Activated CD8-positive, alpha-beta T cell treated with anti-CD3 and anti-CD28 coated beads for 36 hours (primary cell): ENCODE results near the gene HGS. TPM values are rescaled to one million over a fixed set of nuclear protein-coding genes. Genes with fewer than 3 reads are reported as not detected.

Experiments used
- ATAC-seq: fragments of 200-7000 bp; cut with Tn5 transposase; one replicate; pipeline ENCODE4 v1.10.0; 2021; ENCODE audit warnings: mild to moderate bottlenecking, moderate library complexity
- CTCF ChIA-PET: fragments of 350-600 bp; sonication (Branson Sonifier 250); formaldehyde crosslinking; loops from one replicate; lab custom pipeline; 2021; ENCODE audit warnings: antibody characterized with exemption; lab: Charles Lee
- POLR2A ChIA-PET: fragments of 350-600 bp; sonication (Branson Sonifier 250); formaldehyde crosslinking; loops from one replicate; lab custom pipeline; 2021; ENCODE audit warnings: antibody characterized with exemption; lab: Charles Lee
- DNase-seq: peaks from one replicate; pipeline ENCODE4 v3.0.0-alpha.2; 2020
- H3K27ac Mint-ChIP-seq: one replicate; pipeline ENCODE4 v1.8.0; 2021; ENCODE audit warnings: mild to moderate bottlenecking, mixed read lengths
- H3K27me3 Mint-ChIP-seq: one replicate; pipeline ENCODE4 v1.8.0; 2021; ENCODE audit warnings: mixed read lengths
- H3K36me3 Mint-ChIP-seq: one replicate; pipeline ENCODE4 v1.8.0; 2021; ENCODE audit warnings: low read depth, mixed read lengths
- H3K4me1 Mint-ChIP-seq: one replicate; pipeline ENCODE4 v1.8.0; 2021; ENCODE audit warnings: low read depth, mixed read lengths
- H3K4me3 Mint-ChIP-seq: one replicate; pipeline ENCODE4 v1.8.0; 2021; ENCODE audit warnings: mild to moderate bottlenecking, moderate library complexity, mixed read lengths
- H3K9me3 Mint-ChIP-seq: one replicate; pipeline ENCODE4 v1.8.0; 2021; ENCODE audit warnings: mixed read lengths
- intact Hi-C: fragments of 100-400 bp; cut with micrococcal nuclease; formaldehyde crosslinking; loops from one replicate; pipeline ENCODE4 v1.10.0; 2022
- total RNA-seq, 2 experiments: library from RNA; stranded (reverse); gene quantifications; one replicate each; pipeline ENCODE4 v1.2.3, GENCODE V29; 2021
- TF ChIP-seq, protein P1 (sequence below): fragments of 200-600 bp; IDR thresholded peaks from one replicate; pipeline ENCODE4 v1.8.0; 2022; ENCODE audit warnings: antibody characterized with exemption, mild to moderate bottlenecking

Gene HGS
- total RNA-seq, 2 experiments from 2014 or later = 98.9 to 113 TPM

DNA sequence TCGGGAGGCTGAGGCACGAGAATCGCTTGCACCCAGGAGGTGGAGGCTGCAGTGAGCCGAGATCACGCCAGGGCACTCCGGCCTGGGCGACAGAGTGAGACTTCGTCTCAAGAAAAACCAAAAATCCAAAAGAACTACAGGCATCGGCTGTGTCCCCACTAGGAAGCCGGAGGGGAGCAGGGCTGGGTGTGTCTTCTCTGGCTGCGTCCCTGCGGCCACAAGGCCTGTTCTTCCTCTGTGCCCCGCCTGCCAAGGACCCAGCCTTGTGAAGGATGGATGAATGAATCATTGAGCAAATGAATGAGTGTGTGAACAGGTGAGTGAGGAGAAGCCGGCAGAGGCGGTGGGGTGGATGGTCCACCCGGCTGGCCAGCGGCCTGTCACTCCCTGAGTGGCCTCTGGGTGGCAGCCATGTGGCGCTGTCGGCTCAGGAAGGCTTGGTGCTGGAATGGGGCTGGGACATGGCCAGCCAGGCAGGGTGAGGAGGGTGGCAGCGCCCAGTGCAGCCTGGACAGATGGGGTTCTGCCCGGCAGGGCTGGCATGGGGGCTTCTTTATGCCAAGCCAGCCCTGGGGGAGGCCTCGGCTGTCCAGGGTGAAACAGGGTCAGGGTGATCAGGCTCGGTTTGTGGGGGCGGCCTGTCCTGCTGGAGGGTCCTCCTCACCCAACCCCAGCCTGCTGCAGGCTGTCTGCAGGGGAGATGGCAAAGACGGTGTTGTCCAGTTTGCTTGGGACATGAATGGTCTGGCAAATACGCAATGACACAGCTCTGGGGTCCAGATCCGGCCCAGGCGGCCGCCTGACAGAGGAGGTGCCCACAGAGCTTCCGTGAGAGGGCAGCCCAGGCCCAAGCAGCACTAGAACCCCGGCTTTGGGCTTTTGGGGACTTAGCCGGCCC is 49.9 kb downstream of the HGS start:
- POLR2A ChIA-PET = interaction anchor here (1.6 kb wide), 1 partner anchor 108 kb away, joined by 7 read pairs; no protein-coding TSS in a partner anchor
- intact Hi-C loops = no loop called here

DNA sequence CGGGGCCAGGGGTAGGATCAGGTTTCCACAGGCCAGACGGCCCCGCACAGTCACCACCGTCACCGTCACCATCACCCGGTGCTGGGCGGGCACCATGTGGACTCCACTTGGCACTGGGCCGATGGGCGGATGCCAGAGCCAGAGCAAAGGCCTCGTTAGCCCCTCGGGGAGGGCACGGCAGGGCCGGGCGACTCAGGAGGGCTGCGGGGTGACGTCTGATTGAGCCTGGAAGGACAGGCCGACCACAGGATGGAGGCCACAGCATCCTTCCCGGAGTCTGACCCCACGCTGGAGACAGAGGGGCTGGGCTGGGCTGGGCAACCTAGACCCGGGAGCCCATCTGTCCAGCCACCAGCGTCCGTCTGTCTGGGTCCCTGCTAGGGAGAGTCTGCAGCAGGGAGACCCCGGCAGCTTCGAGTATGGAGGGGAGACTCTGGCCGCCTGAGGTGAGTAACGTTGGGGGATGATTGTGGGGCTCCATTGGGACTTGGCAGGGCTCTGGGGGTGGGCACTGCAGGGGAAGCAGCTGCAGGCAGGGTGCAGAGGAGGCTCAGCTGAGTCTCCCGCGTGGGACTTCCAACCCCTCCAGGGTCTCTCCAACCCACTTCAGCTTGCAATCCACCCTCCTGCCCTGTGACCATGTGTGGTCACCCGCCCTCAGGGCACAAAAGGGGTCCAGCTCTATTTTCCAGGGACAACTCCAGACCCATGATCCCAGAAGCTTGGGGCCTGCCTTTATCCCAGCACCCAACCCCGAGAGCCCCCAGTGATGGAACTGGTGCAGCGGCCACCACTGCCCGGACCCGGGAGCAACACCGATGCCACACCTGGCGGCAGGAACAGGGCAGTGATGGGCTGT is 50.8 kb downstream of the HGS start:
- CTCF ChIA-PET = interaction anchor here (1.0 to 1.4 kb wide), 6 partner anchors 12 to 220 kb away, joined by 3 to 4 read pairs (median 4); no protein-coding TSS in a partner anchor
- Mint-ChIP-seq H3K4me1 (peaks cover 6% of the 10 kb centered on the region), H3K27me3 (peaks cover 32% of the 10 kb centered on the region), H3K9me3 (no peaks in the 10 kb centered on the region), H3K27ac (no peak overlapping the region), H3K4me3 (no peak overlapping the region), H3K36me3 (no peaks in the 10 kb centered on the region)
- intact Hi-C loops = no loop called here
- ATAC-seq = no peak
- POLR2A ChIA-PET = interaction anchor here (0.9 to 1.6 kb wide), 3 partner anchors 9 to 108 kb away, joined by 3 to 7 read pairs (median 4); no protein-coding TSS in a partner anchor
- TF ChIP-seq, protein P1, sequence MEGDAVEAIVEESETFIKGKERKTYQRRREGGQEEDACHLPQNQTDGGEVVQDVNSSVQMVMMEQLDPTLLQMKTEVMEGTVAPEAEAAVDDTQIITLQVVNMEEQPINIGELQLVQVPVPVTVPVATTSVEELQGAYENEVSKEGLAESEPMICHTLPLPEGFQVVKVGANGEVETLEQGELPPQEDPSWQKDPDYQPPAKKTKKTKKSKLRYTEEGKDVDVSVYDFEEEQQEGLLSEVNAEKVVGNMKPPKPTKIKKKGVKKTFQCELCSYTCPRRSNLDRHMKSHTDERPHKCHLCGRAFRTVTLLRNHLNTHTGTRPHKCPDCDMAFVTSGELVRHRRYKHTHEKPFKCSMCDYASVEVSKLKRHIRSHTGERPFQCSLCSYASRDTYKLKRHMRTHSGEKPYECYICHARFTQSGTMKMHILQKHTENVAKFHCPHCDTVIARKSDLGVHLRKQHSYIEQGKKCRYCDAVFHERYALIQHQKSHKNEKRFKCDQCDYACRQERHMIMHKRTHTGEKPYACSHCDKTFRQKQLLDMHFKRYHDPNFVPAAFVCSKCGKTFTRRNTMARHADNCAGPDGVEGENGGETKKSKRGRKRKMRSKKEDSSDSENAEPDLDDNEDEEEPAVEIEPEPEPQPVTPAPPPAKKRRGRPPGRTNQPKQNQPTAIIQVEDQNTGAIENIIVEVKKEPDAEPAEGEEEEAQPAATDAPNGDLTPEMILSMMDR = no peak
- DNase-seq = no peak

More for the DNA sequence above, 49.9 kb downstream of the HGS start:
- Mint-ChIP-seq H3K4me3 (no peak overlapping the region), H3K4me1 (peaks cover 6% of the 10 kb centered on the region), H3K36me3 (no peaks in the 10 kb centered on the region), H3K9me3 (no peaks in the 10 kb centered on the region), H3K27ac (no peak overlapping the region), H3K27me3 (peaks cover 30% of the 10 kb centered on the region)
- DNase-seq = peak; percentile 82
- peak; percentile 96 for ATAC-seq
- TF ChIP-seq, protein P1 = peak; percentile 95
- CTCF ChIA-PET = interaction anchor here (0.7 to 1.4 kb wide), 5 partner anchors 9 to 220 kb away, joined by 3 to 4 read pairs (median 3); no protein-coding TSS in a partner anchor

GRCh38 chr17:81735264-81736102 is 51.7 kb downstream of the HGS start:
- H3K9me3 Mint-ChIP-seq = no peaks in the 10 kb centered on the region
- TF ChIP-seq, protein P1 = no peak
- peak overlapping the region; percentile 34 for H3K4me3 Mint-ChIP-seq
- intact Hi-C loops = no loop called here
- peaks cover 32% of the 10 kb centered on the region for H3K27me3 Mint-ChIP-seq
- CTCF ChIA-PET = interaction anchor here (1.0 to 1.3 kb wide), 5 partner anchors 13 to 219 kb away, joined by 3 to 4 read pairs (median 4); no protein-coding TSS in a partner anchor
- ATAC-seq = peak; percentile 15
- H3K36me3 Mint-ChIP-seq = no peaks in the 10 kb centered on the region
- no peak for DNase-seq
- no peak overlapping the region for H3K27ac Mint-ChIP-seq
- peaks cover 6% of the 10 kb centered on the region for H3K4me1 Mint-ChIP-seq
- POLR2A ChIA-PET = interaction anchor here (0.9 to 1.6 kb wide), 3 partner anchors 10 to 107 kb away, joined by 3 to 7 read pairs (median 4); no protein-coding TSS in a partner anchor

DNA sequence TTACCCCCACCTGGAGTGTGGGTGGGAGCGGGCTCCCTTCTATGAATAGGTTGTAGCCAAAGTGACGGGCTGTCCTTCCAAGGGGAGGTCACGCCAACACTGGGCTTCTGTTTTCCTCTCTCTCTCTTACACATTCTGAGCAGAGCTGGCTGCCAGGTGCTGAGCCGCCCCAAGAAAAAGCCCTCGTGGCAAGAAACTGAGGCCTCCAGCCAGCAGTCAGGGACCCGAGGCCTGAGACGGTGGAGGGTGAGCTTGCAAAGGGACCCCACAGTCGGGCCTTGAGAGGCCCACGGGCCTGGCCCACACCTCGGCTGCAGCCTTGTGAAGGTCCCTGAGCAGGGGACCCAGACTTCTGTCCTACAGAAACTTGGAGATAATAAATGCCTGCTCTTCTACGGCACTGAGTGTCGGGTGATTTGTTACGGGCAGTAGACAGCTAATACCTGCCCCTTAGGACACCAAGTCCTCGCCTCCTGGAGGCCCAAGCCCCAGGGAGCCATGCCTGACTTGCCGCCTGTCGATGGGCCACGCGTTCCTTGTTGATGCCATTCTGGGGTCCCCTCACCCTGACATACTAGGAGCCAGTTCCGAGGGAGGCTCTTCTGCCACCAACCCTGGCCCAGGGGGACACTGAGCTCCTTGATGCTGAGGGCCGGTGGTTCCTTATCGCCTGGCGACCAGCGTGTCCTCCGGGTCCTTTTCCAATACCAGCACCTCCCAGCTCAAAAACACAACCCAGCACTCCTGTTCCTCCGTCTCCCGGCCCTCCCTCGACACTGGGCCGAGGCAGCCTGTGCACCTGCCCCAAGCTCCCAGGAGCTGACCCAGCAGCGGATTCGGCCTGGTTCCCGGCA is 54.4 kb downstream of the HGS start:
- H3K4me3 Mint-ChIP-seq = no peak overlapping the region
- no peaks in the 10 kb centered on the region for H3K9me3 Mint-ChIP-seq

More for the DNA sequence above, 54.4 kb downstream of the HGS start:
- Mint-ChIP-seq H3K36me3 (no peaks in the 10 kb centered on the region), H3K27ac (no peak overlapping the region), H3K27me3 (peaks cover 27% of the 10 kb centered on the region), H3K4me1 (peaks cover 6% of the 10 kb centered on the region)
- no peak for DNase-seq
- CTCF ChIA-PET = interaction anchor here (0.8 to 1.3 kb wide), 3 partner anchors 63 to 132 kb away, joined by 3 to 4 read pairs (median 4); partner anchors contain the start of gene ARHGDIA
- POLR2A ChIA-PET = interaction anchor here (1.2 to 1.3 kb wide), 2 partner anchors 17 to 109 kb away, joined by 3 read pairs; no protein-coding TSS in a partner anchor
- TF ChIP-seq, protein P1 = no peak
- no peak for ATAC-seq
- intact Hi-C loops = no loop called here
